Measurements from ENCODE around the gene CNPY1.

DNA sequence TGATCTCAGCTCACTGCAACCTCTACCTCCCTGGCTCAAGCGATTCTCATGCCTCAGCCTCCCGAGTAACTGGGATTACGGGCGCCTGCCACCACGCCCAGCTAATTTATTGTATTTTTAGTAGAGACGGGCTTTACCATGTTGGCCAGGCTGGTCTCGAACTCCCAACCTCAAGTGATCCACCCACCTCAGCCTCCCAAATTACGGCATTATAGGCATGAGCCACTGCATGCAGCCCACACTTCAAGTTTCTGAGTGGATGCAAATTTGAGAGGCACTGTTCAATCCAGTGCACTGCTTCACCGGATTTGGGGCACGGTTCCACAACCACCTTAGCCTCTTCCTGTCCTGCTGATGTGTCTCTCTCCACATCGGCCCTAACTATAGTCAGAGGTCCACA is 16.5 kb downstream of the CNPY1 start:
- TF ChIP-seq, protein P1, sequence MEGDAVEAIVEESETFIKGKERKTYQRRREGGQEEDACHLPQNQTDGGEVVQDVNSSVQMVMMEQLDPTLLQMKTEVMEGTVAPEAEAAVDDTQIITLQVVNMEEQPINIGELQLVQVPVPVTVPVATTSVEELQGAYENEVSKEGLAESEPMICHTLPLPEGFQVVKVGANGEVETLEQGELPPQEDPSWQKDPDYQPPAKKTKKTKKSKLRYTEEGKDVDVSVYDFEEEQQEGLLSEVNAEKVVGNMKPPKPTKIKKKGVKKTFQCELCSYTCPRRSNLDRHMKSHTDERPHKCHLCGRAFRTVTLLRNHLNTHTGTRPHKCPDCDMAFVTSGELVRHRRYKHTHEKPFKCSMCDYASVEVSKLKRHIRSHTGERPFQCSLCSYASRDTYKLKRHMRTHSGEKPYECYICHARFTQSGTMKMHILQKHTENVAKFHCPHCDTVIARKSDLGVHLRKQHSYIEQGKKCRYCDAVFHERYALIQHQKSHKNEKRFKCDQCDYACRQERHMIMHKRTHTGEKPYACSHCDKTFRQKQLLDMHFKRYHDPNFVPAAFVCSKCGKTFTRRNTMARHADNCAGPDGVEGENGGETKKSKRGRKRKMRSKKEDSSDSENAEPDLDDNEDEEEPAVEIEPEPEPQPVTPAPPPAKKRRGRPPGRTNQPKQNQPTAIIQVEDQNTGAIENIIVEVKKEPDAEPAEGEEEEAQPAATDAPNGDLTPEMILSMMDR (IDR thresholded peaks at IDR 0.05): no peak
- TF ChIP-seq POLR2A (IDR thresholded peaks at IDR 0.05; ENCODE audit: low read depth): no peak
- TF ChIP-seq POLR2AphosphoS5 (IDR thresholded peaks at IDR 0.05): no peak
- TF ChIP-seq EP300 (IDR thresholded peaks at IDR 0.05): no peak
